Hippocampal formation (tissue), 2 donors: ENCODE data around the gene EVA1A.
"Not testable (repeated sequence)": the region's sequence is repeated elsewhere in the genome, so short reads cannot be mapped to it uniquely, and the experiment has no call there.

Source experiments
- DNase-seq, 2 donors: peaks; one replicate each; lab custom pipeline; 2025; lab: John Stamatoyannopoulos, UW

Gene EVA1A

GRCh38 chr2:75517547-75518230, 43.0 kb downstream of the EVA1A start:
- DNase-seq, result no peak

- no peak for DNase-seq
These were observed 44.1 kb downstream of the EVA1A start for GRCh38 chr2:75516378-75517360.

DNA sequence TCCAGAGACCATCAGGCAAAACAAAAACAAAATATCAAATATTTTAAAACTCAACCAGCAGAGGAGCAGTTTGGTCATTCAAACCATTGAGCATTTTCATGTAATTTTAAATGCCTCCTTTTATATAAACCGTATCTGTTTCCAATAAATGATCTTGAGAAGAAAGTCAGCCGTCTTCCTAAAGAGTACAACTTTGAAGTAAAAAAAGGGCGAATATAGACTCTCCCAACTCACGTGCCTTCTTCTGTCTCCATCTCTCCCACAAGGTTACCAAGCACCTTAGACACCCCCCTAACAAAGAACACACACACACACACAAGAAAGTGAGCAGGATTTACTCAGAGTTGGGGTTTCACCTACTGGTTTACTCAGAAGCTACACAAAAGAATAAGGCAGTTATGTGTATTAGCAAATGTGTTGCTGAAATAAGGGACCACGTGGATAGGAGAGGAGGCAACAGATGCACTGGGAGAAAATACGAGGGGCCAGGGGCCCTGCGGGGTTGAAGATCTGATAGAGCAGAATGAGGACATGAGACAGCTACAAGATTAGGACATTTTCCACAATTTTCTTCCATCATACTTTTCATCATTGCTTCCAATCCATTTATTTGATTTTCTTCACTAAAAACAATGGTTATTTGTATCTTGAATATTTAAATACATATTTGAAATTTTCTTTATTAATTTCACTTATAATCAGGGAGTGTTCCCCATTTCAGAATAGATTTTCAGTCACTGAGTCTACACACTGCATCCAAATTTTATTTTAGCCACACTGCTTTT, 45.0 kb downstream of the EVA1A start:
- DNase-seq, result no peak

- DNase-seq, result no peak
These were observed 47.0 kb downstream of the EVA1A start for GRCh38 chr2:75513616-75514170.

- no peak for DNase-seq
These were observed 48.1 kb downstream of the EVA1A start for GRCh38 chr2:75512455-75513212.

- DNase-seq, result no peak
These were observed 54.5 kb downstream of the EVA1A start for GRCh38 chr2:75506101-75506697.

GRCh38 chr2:75505012-75505411, 55.7 kb downstream of the EVA1A start:
- DNase-seq, result no peak

DNA sequence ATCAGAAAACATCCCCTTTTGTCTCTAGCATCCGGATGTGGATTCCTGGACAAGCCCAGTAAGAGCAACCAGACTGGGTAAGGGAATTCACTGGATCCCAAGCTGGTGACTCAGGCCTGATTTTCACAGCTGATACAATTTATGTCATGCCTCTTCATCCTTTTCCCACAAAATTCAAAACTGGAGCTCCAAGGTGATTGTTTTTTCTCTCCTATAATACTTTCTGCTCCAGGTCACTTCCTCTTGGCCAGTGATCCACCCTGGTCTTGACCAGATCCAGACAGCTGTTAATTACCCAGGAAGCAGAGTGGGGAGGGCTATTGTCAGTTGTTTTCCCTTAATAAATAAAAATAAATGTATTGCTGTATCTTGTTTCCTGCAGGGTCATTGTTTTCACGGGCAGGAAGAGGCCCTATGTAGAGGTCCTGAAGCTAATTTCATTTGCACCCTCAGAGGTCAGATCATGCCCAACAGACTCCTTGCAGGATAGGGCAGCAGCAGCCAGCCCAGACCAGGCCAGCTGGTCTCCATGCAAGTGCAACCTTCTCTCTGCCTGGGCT, 57.6 kb downstream of the EVA1A start:
- no peak for DNase-seq

- DNase-seq, result no peak
These were observed 60.1 kb downstream of the EVA1A start for GRCh38 chr2:75500633-75501032.

- no peak for DNase-seq
These were observed 61.2 kb downstream of the EVA1A start for GRCh38 chr2:75499534-75499933.

DNA sequence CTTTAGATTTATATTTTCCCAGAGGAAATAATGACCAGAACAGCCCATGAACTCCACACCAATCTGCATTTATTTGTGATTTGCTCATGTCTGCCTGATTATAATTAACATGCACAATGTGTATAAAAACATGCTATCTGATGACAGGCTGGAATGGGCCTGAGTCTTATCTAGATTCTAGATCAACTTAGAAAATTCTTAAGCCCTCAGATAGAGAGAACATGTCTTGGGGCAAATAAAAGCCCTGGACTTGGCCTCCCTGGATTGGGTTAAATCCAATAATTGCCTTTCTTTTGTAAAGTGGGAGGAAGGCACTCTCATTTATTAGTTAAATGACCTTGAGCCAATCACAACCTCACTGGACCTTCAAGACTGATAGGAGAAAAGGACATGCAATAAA, 61.8 kb downstream of the EVA1A start:
- DNase-seq, result no peak

DNA sequence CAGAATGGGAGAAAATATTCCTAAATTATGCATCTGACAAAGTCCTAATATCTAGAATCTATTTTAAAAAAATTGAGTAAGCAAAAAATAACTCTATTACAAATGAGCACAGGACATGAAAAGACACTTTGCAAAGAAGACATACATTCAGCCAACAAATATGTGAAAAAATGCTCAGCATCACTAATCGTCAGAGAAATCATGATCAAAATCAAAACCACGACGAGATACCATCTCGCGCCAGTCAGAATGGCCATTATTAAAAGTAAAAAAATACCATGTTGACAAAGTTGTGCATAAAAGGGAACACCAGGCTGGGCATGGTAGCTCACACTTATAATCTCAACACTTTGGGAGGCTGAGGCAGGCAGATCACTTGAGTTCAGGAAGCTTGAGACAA, 63.5 kb downstream of the EVA1A start:
- no peak for DNase-seq

GRCh38 chr2:75495862-75496261, 64.9 kb downstream of the EVA1A start:
- no peak for DNase-seq

GRCh38 chr2:75494137-75494769, 66.5 kb downstream of the EVA1A start:
- no peak for DNase-seq

DNA sequence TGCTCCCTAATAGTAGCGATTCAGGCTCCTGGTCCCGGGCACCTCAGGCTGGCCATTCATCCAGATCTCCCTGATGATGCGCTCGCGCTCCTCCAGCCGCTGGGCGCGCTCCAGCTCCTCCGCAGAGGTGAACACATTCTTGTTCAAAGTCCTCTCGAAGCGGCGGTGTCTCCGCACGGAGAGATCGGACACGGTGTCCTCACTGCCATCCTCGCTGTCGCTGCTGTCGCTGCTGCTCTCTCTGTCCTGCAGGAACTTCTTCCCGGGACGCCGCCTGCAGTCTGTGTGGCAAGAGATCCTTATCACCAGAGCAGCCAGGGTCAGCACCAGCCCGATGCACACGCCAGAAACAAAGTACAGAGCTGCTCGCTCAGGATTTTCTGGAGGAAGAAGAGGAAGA, 67.5 kb downstream of the EVA1A start:
- no peak for DNase-seq

GRCh38 chr2:75491129-75491753, 69.5 kb downstream of the EVA1A start:
- no peak for DNase-seq

- DNase-seq, result no peak
These were observed 71.0 kb downstream of the EVA1A start for GRCh38 chr2:75489721-75490120.

GRCh38 chr2:75488157-75488556, 72.6 kb downstream of the EVA1A start:
- no peak for DNase-seq

DNA sequence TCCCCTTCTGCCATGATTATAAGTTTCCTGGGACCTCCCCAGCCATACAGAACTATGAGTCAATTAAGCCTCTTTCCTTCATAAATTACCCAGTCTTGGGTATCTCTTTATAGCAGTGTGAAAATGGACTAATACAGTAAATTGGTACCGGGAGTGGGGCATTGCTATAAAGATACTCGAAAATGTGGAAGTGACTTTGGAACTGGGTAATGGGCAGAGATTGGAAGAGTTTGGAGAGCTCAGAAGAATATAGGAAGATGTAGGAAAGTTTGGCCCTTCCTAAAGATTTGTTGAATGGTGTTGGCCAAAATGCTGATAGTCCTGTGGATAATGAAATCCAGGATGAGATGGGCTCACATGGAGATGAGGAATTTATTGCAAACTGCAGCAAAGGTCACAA, 74.0 kb downstream of the EVA1A start:
- DNase-seq, result not testable (repeated sequence)

- no peak for DNase-seq
These were observed 75.9 kb downstream of the EVA1A start for GRCh38 chr2:75484840-75485239.
